Coronary artery (tissue), 2 donors: ENCODE measurements around the gene MRPL34.

Experiments
- DNase-seq: peaks from one replicate; pipeline ENCODE4 v3.0.0-alpha.2; 2017; ENCODE audit warnings: low spot score
- H3K27ac ChIP-seq, 2 donors: fragments of 200-600 bp; sonication (generic); one replicate each; pipeline ENCODE4 v1.5.1; 2016 to 2019
- H3K4me3 ChIP-seq: fragments of 200-600 bp; sonication (generic); 2 replicates; pipeline ENCODE4 v1.5.1; 2016; ENCODE audit warnings: mild to moderate bottlenecking, moderate library complexity
- TF ChIP-seq, protein P1 (sequence below): fragments of 200-600 bp; sonication (generic); IDR thresholded peaks from one replicate; pipeline ENCODE4 v1.5.1; 2019; ENCODE audit warnings: antibody characterized with exemption

Gene MRPL34

DNA sequence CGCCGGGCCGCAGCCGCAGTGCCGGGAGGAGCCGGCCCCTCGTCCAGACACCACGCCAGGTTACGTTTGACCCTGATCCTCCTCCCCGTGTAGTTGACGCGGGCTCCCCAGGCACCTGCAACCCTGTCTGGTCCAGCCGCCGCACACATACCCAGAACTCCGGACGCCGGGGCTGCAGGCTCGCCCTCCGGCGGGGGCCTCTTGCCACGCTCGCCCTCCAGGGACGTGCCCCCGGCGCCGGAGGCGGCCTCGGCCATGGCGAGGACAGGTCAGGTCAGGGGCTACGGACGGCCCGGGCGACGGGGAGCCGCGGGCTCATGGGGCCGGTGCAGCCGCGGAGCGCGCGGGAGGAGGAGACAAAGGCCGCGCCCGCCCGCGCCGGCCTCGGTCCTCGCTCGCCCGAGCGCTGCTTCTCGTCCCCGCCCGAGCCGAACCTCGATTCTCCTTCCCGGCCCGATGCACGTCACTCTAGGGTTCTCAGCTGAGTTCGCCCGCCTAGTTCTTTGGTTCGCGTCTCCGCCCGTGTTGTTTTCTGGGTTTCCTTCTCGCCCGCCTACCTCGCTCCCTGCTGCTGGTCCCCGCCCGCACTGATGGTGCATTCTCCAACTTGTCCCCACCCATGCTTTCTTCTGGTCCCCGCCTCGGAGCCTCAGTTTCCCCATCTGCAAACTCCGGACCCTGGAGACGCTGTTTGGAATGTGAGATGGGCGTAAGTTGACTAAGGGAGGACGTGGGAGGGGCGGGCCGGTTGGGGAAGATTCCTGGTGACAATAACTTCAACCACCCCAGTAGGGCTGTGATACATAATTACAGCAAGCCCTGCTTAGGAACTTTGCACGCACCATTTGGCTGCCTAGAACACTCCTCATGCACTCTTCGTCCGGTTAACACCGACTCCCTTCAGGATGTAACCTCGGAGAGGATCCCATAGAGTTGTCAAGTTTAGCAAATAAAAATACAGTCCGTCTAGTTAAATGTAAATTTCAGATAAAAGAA lies 29.0 kb downstream of the MRPL34 start, which contains the start of gene ANO8:
Gene ANO8, minus strand, starts transcription at position 442 of the 996 bp plus-strand sequence. Its CDS starts 185 bp downstream, at position 257.
- peak within 1 kb of the TSS; percentile 85 for H3K4me3 ChIP-seq
- DNase-seq: peak; percentile 94
- TF ChIP-seq, protein P1, sequence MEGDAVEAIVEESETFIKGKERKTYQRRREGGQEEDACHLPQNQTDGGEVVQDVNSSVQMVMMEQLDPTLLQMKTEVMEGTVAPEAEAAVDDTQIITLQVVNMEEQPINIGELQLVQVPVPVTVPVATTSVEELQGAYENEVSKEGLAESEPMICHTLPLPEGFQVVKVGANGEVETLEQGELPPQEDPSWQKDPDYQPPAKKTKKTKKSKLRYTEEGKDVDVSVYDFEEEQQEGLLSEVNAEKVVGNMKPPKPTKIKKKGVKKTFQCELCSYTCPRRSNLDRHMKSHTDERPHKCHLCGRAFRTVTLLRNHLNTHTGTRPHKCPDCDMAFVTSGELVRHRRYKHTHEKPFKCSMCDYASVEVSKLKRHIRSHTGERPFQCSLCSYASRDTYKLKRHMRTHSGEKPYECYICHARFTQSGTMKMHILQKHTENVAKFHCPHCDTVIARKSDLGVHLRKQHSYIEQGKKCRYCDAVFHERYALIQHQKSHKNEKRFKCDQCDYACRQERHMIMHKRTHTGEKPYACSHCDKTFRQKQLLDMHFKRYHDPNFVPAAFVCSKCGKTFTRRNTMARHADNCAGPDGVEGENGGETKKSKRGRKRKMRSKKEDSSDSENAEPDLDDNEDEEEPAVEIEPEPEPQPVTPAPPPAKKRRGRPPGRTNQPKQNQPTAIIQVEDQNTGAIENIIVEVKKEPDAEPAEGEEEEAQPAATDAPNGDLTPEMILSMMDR: no peak
- H3K27ac ChIP-seq: peak within 1 kb of the TSS; percentile 21 to 77

DNA sequence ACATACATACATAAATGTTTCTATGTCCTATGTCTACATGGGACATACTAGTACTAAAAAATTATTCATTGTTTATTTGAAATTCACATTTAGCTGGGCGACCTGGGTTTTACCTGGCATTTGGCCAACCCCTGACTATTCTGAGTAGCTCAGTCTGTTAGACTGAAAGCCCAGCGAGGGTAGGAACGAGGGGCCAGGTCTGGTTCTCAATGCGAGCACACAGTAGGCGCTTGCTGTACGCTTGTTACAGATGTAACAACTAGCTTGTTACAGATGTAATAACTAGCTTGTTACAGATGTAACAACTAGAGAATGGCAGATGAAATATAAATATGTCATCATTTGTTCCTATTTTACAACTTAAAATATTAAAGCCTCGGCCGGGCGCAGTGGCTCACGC lies 29.9 kb downstream of the MRPL34 start:
- no peak overlapping the region for H3K27ac ChIP-seq
- DNase-seq: no peak
- peak overlapping the region; percentile 85 for H3K4me3 ChIP-seq
- TF ChIP-seq, protein P1: no peak

DNA sequence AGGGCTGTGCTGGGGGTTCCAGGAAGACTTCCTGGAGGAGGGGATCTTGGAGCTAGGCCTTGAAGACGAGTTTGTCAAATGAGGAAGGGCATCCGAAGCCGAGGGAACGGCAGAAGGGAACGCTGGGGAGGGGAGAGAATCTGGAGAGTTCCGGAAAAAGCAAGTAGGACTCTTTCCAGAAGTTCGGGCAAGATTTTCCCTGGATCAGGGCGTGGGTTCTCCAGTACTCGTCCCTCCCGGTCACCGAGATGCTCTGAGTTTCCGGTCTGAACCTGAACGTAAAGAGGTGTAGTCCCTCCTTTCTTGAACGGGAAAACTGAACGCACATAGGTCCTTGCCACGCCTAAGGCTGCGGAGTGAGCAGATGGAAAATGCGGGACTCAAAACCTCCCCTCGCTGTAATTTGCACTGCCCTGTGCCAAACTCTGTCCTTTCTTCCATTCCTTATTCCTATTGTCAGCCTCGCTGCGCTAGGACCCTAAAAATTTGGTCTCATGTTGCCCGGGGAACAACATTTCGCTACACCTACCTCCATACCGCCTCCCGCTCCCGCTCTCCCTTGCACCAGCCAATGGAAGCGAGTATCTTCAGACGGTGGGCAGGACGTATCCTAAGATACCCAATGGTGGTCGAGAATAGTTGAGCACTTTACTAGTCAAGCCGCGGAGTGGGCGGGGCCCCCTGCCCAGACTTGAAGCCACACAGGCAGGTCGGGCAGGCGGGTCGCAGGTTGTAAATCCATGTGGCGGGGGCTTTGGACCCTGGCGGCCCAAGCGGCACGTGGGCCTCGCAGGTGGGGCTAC lies 31.4 kb downstream of the MRPL34 start, which contains the start of gene GTPBP3:
Gene GTPBP3, plus strand, starts transcription at position 682 of the 803 bp plus-strand sequence. Its CDS starts 59 bp downstream, at position 741.
- Histone ChIP-seq H3K4me3 (peak within 1 kb of the TSS; percentile 89), H3K27ac (peak within 1 kb of the TSS; percentile 80 to 94)
- peak; percentile 98 for DNase-seq
- TF ChIP-seq, protein P1: no peak

DNA sequence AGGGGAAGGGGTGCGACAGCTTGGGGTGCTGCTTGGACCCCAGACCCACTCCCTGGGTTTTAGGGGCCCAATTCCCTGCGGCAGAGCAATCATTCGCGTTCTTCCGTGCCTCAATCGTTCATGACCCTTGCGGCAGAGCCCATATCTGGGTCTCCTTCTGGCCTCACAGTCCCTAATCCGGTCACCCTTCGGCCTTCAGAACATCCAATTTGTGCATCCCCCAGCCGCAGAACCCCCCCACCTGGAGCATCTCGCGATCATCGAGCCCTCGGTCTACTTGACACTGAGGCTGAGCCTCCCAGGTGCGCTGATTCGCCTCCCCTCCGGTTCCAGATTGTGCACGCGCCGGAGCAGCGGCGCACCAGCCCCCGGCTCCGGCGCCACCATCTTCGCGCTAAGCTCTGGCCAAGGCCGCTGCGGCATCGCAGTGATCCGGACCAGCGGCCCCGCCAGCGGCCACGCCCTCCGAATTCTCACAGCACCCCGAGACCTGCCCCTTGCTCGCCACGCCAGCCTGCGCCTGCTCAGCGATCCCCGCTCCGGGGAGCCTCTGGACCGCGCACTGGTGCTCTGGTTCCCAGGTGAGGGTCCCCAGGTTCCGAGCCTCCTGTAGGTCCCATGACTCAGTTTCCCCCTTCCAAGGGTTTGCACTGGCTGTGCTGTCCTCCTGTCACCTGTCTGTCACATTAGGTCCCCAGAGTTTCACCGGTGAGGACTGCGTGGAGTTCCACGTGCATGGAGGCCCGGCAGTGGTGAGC lies 32.2 kb downstream of the MRPL34 start:
- TF ChIP-seq, protein P1: no peak
- no peak for DNase-seq
- peak overlapping the region; percentile 89 for H3K4me3 ChIP-seq
- H3K27ac ChIP-seq: peak overlapping the region; percentile 80 to 94

DNA sequence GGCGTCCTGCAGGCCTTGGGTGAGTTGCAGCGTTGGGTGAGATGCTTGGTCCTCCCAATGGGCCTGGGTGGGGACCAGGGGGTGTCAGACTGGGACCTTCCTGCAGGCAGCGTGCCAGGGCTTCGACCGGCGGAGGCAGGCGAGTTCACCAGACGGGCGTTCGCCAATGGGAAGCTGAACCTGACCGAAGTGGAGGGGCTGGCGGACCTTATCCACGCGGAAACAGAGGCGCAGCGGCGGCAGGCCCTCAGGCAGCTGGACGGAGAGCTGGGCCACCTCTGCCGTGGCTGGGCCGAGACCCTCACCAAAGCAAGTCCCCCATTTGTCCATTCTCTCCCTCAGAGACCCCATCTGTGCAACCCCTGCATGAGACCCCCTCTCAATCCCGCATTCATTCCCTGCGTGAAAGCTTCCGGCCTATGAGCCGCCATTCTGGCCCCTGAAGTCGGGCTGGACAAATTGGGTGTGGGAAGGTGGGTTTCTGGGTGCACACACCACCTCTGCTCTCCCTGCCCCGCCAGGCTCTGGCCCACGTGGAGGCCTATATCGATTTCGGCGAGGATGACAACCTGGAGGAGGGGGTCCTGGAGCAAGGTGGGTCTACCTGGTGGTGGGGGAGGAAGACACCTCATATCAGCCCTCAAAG lies 32.9 kb downstream of the MRPL34 start:
- DNase-seq: no peak
- H3K4me3 ChIP-seq: peak overlapping the region; percentile 89
- no peak overlapping the region for H3K27ac ChIP-seq
- TF ChIP-seq, protein P1: no peak
